Measurements from ENCODE around the gene ENGASE.
A peak's percentile ranks its signal among the peaks of the same experiment; 100 is the strongest.

The ENGASE gene

GRCh38 chr17:79038545-79039135 lies 36.0 kb upstream of the ENGASE start:
- DNase-seq (ENCODE audit: low read depth): no peak

- no peak for DNase-seq (ENCODE audit: low read depth)
These were observed 35.5 kb upstream of the ENGASE start for GRCh38 chr17:79039171-79039570.

GRCh38 chr17:79039886-79040285 lies 34.7 kb upstream of the ENGASE start:
- no peak for DNase-seq (ENCODE audit: low read depth)

GRCh38 chr17:79041041-79041570 lies 33.5 kb upstream of the ENGASE start:
- no peak for DNase-seq (ENCODE audit: low read depth)

- no peak for DNase-seq (ENCODE audit: low read depth)
These were observed 32.8 kb upstream of the ENGASE start for GRCh38 chr17:79041723-79042420.

GRCh38 chr17:79042421-79043190 lies 32.0 kb upstream of the ENGASE start:
- peak; percentile 45 for DNase-seq (ENCODE audit: low read depth)

- no peak for DNase-seq (ENCODE audit: low read depth)
These were observed 31.3 kb upstream of the ENGASE start for GRCh38 chr17:79043191-79043930.

- no peak for DNase-seq (ENCODE audit: low read depth)
These were observed 30.7 kb upstream of the ENGASE start for GRCh38 chr17:79043931-79044320.

- DNase-seq (ENCODE audit: low read depth): no peak
These were observed 30.2 kb upstream of the ENGASE start for GRCh38 chr17:79044462-79044861.

- DNase-seq (ENCODE audit: low read depth): no peak
These were observed 29.5 kb upstream of the ENGASE start for GRCh38 chr17:79045001-79045729.

GRCh38 chr17:79045842-79046196 lies 28.8 kb upstream of the ENGASE start:
- peak; percentile 40 for DNase-seq (ENCODE audit: low read depth)

GRCh38 chr17:79046197-79046915 lies 28.3 kb upstream of the ENGASE start:
- DNase-seq (ENCODE audit: low read depth): no peak

- no peak for DNase-seq (ENCODE audit: low read depth)
These were observed 27.7 kb upstream of the ENGASE start for GRCh38 chr17:79046916-79047280.

- no peak for DNase-seq (ENCODE audit: low read depth)
These were observed 27.2 kb upstream of the ENGASE start for GRCh38 chr17:79047291-79047920.

GRCh38 chr17:79047923-79048825 lies 26.4 kb upstream of the ENGASE start:
- no peak for DNase-seq (ENCODE audit: low read depth)

- no peak for DNase-seq (ENCODE audit: low read depth)
These were observed 25.5 kb upstream of the ENGASE start for GRCh38 chr17:79048826-79049755.

- no peak for DNase-seq (ENCODE audit: low read depth)
These were observed 24.8 kb upstream of the ENGASE start for GRCh38 chr17:79049821-79050220.

GRCh38 chr17:79050551-79050950 lies 24.1 kb upstream of the ENGASE start:
- DNase-seq (ENCODE audit: low read depth): no peak

Data from activated T-helper 1 cell treated with Interleukin-2 at 50 U/mL for 16 hours (primary cell).